GM12872 (cell line): Measurements from ENCODE around the gene GPR6.

Source experiments
- TF ChIP-seq, protein P1 (sequence below): IDR thresholded peaks from 3 replicates; pipeline ENCODE4 v1.5.1; 2011; ENCODE audit warnings: low read depth, mild to moderate bottlenecking, low read length, moderate library complexity; ENCODE audit not compliant: insufficient read depth

Gene GPR6, protein sequence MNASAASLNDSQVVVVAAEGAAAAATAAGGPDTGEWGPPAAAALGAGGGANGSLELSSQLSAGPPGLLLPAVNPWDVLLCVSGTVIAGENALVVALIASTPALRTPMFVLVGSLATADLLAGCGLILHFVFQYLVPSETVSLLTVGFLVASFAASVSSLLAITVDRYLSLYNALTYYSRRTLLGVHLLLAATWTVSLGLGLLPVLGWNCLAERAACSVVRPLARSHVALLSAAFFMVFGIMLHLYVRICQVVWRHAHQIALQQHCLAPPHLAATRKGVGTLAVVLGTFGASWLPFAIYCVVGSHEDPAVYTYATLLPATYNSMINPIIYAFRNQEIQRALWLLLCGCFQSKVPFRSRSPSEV

DNA sequence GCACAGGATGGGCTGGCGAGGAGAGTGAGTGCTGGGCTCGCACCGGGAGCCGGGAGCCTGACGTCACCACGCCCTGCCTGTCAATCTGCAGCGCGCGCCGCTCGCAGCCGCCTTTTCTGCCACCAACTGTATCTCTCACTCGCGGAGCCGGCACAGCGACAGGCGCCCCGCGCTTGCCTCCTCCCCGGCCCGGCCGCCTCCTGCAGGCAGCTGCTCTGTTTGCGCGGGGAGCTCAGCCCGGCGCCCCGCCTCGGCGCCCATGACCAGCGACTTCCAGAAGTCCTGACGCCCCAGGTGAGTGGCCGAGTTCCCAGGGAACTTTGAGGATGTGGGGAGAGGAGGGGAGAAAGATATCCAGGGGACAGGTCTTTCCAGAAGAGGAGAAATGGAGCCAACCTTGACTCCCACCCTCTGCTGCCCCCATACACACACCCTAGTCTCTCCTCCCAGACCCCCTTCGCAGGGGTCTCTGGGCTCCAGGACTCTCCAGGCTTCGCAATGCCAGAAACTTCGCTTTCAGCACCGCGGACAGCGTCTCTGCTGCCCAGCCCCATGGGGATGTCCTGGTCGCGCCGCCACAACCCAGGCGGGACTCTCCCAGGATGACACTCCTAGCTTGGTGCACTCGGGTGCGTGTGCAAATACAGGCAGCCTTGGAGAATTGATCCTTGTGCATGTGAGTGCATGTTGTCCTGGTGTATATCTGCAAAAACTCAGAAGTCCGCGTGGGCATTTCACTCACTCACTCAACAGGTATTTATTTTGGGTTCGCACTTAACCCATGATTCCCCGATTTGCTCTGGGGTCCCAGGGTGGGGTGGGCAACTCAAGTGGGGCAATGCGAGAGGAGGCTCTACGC, at the start of gene GPR6:
TSS of gene GPR6 (plus strand) at position 138 of the 859 bp plus-strand sequence. CDS start 802 bp downstream, outside the sequence.
- TF ChIP-seq, protein P1, sequence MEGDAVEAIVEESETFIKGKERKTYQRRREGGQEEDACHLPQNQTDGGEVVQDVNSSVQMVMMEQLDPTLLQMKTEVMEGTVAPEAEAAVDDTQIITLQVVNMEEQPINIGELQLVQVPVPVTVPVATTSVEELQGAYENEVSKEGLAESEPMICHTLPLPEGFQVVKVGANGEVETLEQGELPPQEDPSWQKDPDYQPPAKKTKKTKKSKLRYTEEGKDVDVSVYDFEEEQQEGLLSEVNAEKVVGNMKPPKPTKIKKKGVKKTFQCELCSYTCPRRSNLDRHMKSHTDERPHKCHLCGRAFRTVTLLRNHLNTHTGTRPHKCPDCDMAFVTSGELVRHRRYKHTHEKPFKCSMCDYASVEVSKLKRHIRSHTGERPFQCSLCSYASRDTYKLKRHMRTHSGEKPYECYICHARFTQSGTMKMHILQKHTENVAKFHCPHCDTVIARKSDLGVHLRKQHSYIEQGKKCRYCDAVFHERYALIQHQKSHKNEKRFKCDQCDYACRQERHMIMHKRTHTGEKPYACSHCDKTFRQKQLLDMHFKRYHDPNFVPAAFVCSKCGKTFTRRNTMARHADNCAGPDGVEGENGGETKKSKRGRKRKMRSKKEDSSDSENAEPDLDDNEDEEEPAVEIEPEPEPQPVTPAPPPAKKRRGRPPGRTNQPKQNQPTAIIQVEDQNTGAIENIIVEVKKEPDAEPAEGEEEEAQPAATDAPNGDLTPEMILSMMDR = no peak

DNA sequence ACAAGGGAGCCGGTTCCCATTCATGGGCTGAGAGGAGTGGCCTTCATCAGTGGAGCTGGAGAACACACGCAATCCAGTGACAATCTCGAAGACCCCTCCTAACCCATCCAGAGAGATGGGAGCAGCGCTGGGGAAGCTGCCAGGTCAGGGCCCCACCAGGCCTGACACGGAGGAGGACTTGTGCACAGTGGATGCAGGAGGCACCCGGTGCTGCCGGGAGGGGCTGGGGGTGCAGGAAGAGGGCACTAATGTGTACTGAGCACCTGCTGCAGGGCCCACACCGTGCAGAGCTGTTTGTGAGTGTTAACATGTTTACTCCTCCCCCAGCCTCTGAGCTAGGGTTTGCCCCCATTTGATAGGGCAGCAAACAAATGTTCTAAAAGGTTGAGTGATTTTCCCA, 43.8 kb upstream of the GPR6 start:
- TF ChIP-seq, protein P1 = no peak

DNA sequence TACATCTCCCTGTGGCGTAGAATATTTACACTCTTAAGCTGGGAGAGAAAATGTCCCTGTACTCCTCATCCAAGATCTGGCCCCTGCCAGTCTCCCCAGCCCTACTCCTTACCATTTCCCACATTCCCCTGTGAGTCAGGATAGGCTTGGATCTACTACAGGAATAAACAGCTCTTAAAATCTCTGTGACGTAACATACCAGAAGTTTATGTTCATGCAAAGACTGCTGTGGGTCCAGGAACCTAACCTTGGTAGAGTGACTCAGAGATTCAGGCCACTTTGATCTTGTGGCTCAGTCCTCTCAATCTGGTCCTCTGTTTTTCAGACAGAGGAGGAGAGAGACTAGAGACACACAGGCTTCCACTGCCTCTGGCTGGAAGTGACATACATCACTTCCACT, 38.5 kb upstream of the GPR6 start:
- TF ChIP-seq, protein P1 = no peak

DNA sequence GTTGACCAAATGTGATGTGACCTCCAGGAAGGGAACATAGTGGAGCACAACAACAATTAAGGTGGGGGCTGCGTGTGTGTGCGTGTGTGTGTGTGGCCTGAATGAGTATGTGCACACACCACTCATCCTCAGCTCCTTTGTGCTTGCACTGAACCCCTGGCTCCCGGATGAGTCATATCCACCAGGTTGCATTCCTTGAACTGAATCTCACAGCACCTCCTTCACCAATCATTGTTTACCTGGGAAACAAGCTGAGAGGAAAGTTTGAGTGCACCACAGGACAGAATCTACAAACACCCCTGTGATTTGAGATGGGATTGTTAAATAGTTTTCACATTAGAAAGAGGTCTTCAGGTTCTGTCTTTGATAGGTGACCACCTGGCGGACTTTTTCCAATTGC, 33.7 kb upstream of the GPR6 start:
- TF ChIP-seq, protein P1 = no peak

DNA sequence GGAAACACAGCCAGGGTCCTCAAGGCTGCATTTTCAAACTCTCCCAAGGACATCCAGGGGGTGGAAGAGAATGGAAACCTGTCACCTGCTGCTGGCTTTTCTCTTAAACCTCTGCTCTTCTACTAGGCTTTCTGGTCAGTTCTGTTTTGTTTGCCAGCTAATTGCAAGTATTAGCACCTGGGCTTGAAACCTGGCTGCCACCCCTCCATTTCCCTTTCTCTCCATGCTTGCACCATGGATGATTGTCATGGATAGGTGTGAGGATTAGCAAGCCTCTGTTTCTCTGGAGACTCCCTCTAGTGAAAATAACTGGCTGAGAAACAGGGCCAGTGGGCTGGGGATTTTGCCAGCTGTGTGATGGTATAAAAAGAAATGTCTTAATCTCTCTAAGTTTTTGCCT, 33.0 kb upstream of the GPR6 start:
- TF ChIP-seq, protein P1 = no peak

DNA sequence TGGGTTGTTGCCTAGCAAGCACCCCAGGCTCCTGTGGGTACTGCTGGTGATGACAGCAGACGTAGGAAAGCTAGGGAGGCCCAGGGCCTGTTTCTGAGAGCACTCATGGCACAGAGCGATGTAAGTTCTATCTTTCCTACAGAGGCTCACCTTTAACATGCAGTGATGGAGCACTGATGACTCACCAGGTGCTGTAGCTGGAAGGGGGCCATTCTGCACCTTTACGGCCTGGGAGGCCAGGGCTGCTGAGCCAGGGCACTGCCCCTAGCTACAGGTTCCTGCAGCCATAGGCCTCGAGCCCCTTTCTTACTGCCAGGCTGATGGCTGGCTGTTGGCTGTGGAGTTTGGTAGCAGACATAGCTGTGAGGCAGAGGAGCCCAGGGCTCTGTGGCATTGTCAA, 31.1 kb upstream of the GPR6 start:
- TF ChIP-seq, protein P1 = no peak

DNA sequence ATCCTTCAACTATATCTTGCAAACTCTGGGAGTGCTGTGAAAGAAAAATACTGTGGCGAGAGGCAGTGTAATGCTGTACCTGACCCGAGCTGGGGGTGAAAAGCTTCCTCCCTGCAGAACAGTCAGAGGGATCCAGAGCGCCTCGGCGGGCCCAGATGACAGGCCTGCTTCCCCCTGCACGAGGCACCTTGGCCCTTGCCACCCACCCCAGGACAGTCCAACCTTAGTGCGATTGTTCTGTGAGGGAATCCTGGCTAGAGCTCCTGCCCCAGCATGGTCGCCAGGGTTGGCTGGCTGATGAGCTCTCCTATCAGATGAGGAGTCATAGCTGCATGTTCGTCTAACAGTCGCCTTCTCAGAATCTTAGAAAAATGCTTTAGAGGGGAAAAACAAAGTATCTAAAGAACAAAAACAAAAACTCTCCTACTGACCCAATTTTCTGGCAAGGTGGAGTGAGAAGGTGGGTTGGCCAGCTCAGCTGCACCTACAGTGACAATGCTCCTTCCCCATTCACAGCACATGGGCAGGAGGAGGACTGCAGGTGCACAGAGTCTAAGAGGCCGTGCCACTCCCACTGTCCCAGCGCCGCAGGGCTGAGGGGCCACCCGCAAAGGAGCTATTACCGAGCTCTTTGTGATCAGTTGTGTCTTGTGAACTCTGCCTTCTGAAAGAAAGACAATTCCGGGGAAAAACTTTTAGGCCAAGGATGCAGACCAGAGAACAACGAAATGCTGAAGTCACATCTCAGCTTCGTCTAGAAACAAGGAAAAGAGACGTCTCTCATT, 28.6 kb upstream of the GPR6 start:
- TF ChIP-seq, protein P1 = no peak
